ENCODE results near the gene PTPRA.

- TF ChIP-seq CTCF (IDR thresholded peaks at IDR 0.05; ENCODE audit: low read depth, low read length, poor library complexity, severe bottlenecking): no peak
- TF ChIP-seq EZH2phosphoT487 (IDR thresholded peaks at IDR 0.05; ENCODE audit: borderline replicate concordance, low read length): no peak
These were observed 5.9 kb downstream of the PTPRA start for GRCh38 chr20:2879146-2879545.
